B cell (primary cell): Measurements from ENCODE around the gene BLOC1S3. TPM values are rescaled to one million over a fixed set of nuclear protein-coding genes. Genes with fewer than 3 reads are reported as not detected.

ENCODE experiments used
- ATAC-seq: fragments of 200-7000 bp; cut with Tn5 transposase; one replicate; pipeline ENCODE4 v1.10.0; 2021; ENCODE audit warnings: low read depth, mild to moderate bottlenecking, moderate number of reproducible peaks, moderate library complexity
- CTCF ChIA-PET: fragments of 350-600 bp; sonication (Branson Sonifier 250); formaldehyde crosslinking; loops from one replicate; lab custom pipeline; 2021; ENCODE audit warnings: antibody characterized with exemption, inconsistent platforms; lab: Charles Lee
- POLR2A ChIA-PET: fragments of 350-600 bp; sonication (Branson Sonifier 250); formaldehyde crosslinking; loops from one replicate; lab custom pipeline; 2021; ENCODE audit warnings: antibody characterized with exemption; lab: Charles Lee
- DNase-seq: peaks from one replicate; pipeline ENCODE4 v3.0.0; 2013
- H2AFZ ChIP-seq: 2 replicates; pipeline ENCODE4 v1.6.1; 2012; ENCODE audit warnings: mild to moderate bottlenecking, low read depth, low read length; ENCODE audit not compliant: insufficient read depth, poor library complexity, severe bottlenecking
- H3K27ac ChIP-seq, 2 donors: 1 replicate in 1 of 2; 2 replicates in 1 of 2; pipeline ENCODE4 v1.5.1; 2012 to 2013; ENCODE audit warnings: low read length in 2 of 2, mild to moderate bottlenecking in 2 of 2, moderate library complexity in 1 of 2
- H3K27me3 ChIP-seq, 4 experiments: fragments of 200-600 bp in 1 of 4; sonication (generic) in 1 of 4; replicated peaks in 1 of 4; 1 replicate in 2 of 4; 2 replicates in 2 of 4; pipeline versions ENCODE4 v1.6.1 to v1.7.0; 2013 to 2016; ENCODE audit warnings: low read length in 3 of 4, mild to moderate bottlenecking in 2 of 4, mixed read lengths in 1 of 4, moderate library complexity in 1 of 4; ENCODE audit not compliant: insufficient read depth in 4 of 4, control insufficient read depth in 3 of 4; ENCODE audit errors: control extremely low read depth in 1 of 4
- H3K36me3 ChIP-seq, 2 experiments: replicated peaks in 1 of 2; 1 replicate in 1 of 2; 2 replicates in 1 of 2; pipeline versions ENCODE4 v1.6.1 to v1.7.1; 2013; ENCODE audit warnings: low read length in 1 of 2; ENCODE audit not compliant: insufficient read depth in 2 of 2, control insufficient read depth in 1 of 2; ENCODE audit errors: control extremely low read depth in 1 of 2, extremely low read depth in 1 of 2
- H3K4me1 ChIP-seq, 2 donors: fragments of 200-600 bp in 1 of 2; sonication (generic) in 1 of 2; 1 replicate in 1 of 2; 2 replicates in 1 of 2; pipeline versions ENCODE4 v1.5.1 to v1.6.1; 2013 to 2017; ENCODE audit warnings: low read length in 2 of 2; ENCODE audit not compliant: control insufficient read depth in 2 of 2, insufficient read depth in 2 of 2
- H3K4me2 ChIP-seq: replicated peaks from 2 replicates; pipeline ENCODE3; 2012; ENCODE audit warnings: mild to moderate bottlenecking, low read depth, low read length; ENCODE audit not compliant: poor library complexity, severe bottlenecking
- H3K4me3 ChIP-seq, 5 experiments: fragments of 200-600 bp in 1 of 5; sonication (generic) in 1 of 5; 1 replicate in 3 of 5; 2 replicates in 2 of 5; pipeline versions ENCODE4 v1.5.1 to v1.7.0; 2011 to 2016; ENCODE audit warnings: low read length in 4 of 5, mild to moderate bottlenecking in 4 of 5, low read depth in 2 of 5, control low read depth in 1 of 5, moderate library complexity in 1 of 5; ENCODE audit not compliant: insufficient read depth in 1 of 5; ENCODE audit errors: control extremely low read depth in 1 of 5, extremely low read depth in 1 of 5
- H3K79me2 ChIP-seq: fragments of 200-600 bp; sonication (generic); one replicate; pipeline ENCODE4 v1.6.0; 2016; ENCODE audit warnings: low read length; ENCODE audit not compliant: control insufficient read depth, insufficient read depth
- H3K9ac ChIP-seq: fragments of 200-600 bp; sonication (generic); 2 replicates; pipeline ENCODE4 v1.6.1; 2017; ENCODE audit warnings: mild to moderate bottlenecking, low read length, moderate library complexity
- H3K9me3 ChIP-seq, 3 donors: one replicate each; pipeline versions ENCODE4 v1.6.1 to v1.7.1; 2013; ENCODE audit warnings: low read length in 2 of 3; ENCODE audit not compliant: control insufficient read depth in 2 of 3, insufficient read depth in 1 of 3; ENCODE audit errors: control extremely low read depth in 1 of 3
- H4K20me1 ChIP-seq: 2 replicates; pipeline ENCODE4 v1.6.0; 2012; ENCODE audit warnings: mild to moderate bottlenecking, low read length; ENCODE audit not compliant: insufficient read depth, control insufficient read depth, poor library complexity, severe bottlenecking
- H3K27ac Mint-ChIP-seq: one replicate; pipeline ENCODE4 v1.8.0; 2021; ENCODE audit warnings: mixed read lengths
- H3K27me3 Mint-ChIP-seq: one replicate; pipeline ENCODE4 v1.8.0; 2021; ENCODE audit warnings: mixed read lengths
- H3K4me1 Mint-ChIP-seq: one replicate; pipeline ENCODE4 v1.8.0; 2021; ENCODE audit warnings: mixed read lengths
- H3K4me3 Mint-ChIP-seq: one replicate; pipeline ENCODE4 v1.8.0; 2021; ENCODE audit warnings: mixed read lengths
- H3K9me3 Mint-ChIP-seq: one replicate; pipeline ENCODE4 v1.8.0; 2022; ENCODE audit warnings: mixed read lengths; ENCODE audit not compliant: insufficient read depth
- CTCF ChIP-seq: fragments of 200-600 bp; IDR thresholded peaks from one replicate; pipeline ENCODE4 v1.8.0; 2022; ENCODE audit warnings: antibody characterized with exemption, mild to moderate bottlenecking
- EZH2 ChIP-seq: IDR thresholded peaks from 2 replicates; pipeline ENCODE4 v1.6.1; 2012; ENCODE audit warnings: borderline replicate concordance, low read depth, mild to moderate bottlenecking, moderate library complexity, low read length; ENCODE audit not compliant: insufficient read depth, poor library complexity, severe bottlenecking
- WGBS: methylation state at CpG from one replicate; pipeline ENCODE4 v1.1.5; 2013; ENCODE audit warnings: missing lambda C conversion rate; ENCODE audit not compliant: insufficient coverage; 5-methylcytosine and 5-hydroxymethylcytosine counted together
- intact Hi-C: fragments of 100-400 bp; cut with micrococcal nuclease; formaldehyde crosslinking; loops from one replicate; pipeline ENCODE4 v1.10.0; 2022
- polyA plus RNA-seq: library from polyadenylated mRNA; depleted of rRNA; stranded (reverse); fragments of >200 nt; gene quantifications from 2 replicates; pipeline ENCODE4 v1.2.3, GENCODE V29; 2012
- total RNA-seq, 2 donors: library from RNA; stranded (reverse); fragments of 120-200 nt in 1 of 2; gene quantifications; 1 replicate in 1 of 2; 2 replicates in 1 of 2; pipeline versions ENCODE4 v1.2.3 to v1.2.4, GENCODE V29; 2013 to 2022

The BLOC1S3 gene
- total and polyA plus RNA-seq, 2 donors (not counting 1 experiment from before 2014, with no cell fraction given): 7.2 to 21.1 TPM

- Histone ChIP-seq H3K4me1 (peaks cover 4 to 5% of the 10 kb centered on the region in 2 donors), H4K20me1 (no peaks in the 10 kb centered on the region), H3K36me3 (no peaks in the 10 kb centered on the region), H3K79me2 (no peaks in the 10 kb centered on the region), H3K4me2 (no peak overlapping the region), H3K4me3 (no peak overlapping the region), H3K27ac (no peak overlapping the region), H3K27me3 (no peaks in the 10 kb centered on the region), H3K9ac (no peak overlapping the region), H2AFZ (no peak overlapping the region), H3K9me3 (peaks cover 0 to 2% (median 0%) of the 10 kb centered on the region in 3 donors)
- WGBS: 100% methylated on average over 3 of the region's 4 CpGs
- ChIA-PET CTCF (no interaction called here), POLR2A (interaction anchor here (0.5 kb wide), 1 partner anchor 441 kb away, joined by 3 read pairs; no protein-coding TSS in a partner anchor)
- intact Hi-C loops: no loop called here
- TF ChIP-seq EZH2 (no peak), CTCF (no peak)
- Mint-ChIP-seq H3K4me3 (no peak overlapping the region), H3K27me3 (no peaks in the 10 kb centered on the region), H3K4me1 (peaks cover 6% of the 10 kb centered on the region), H3K27ac (no peak overlapping the region), H3K9me3 (no peaks in the 10 kb centered on the region)
- ATAC-seq: no peak
- no peak for DNase-seq
Measured at GRCh38 chr19:45191375-45191774, 12.8 kb downstream of the BLOC1S3 start.

- no peak overlapping the region for H3K27ac Mint-ChIP-seq
- H4K20me1 ChIP-seq: no peaks in the 10 kb centered on the region
- H3K9me3 ChIP-seq: no peaks in the 10 kb centered on the region
- intact Hi-C loops: no loop called here
- H3K27me3 ChIP-seq: no peaks in the 10 kb centered on the region
- H3K9ac ChIP-seq: no peak overlapping the region
- H3K9me3 Mint-ChIP-seq: no peaks in the 10 kb centered on the region
- WGBS: 92% methylated on average over 6 of the region's 6 CpGs
- POLR2A ChIA-PET: no interaction called here
- no peak overlapping the region for H3K4me2 ChIP-seq
- TF ChIP-seq CTCF: no peak
- no peak for TF ChIP-seq EZH2
- no peak overlapping the region for H3K4me3 Mint-ChIP-seq
- CTCF ChIA-PET: no interaction called here
- H3K79me2 ChIP-seq: no peaks in the 10 kb centered on the region
- no peak overlapping the region for H3K27ac ChIP-seq
- no peak for DNase-seq
- H3K27me3 Mint-ChIP-seq: peaks cover 4% of the 10 kb centered on the region
- no peak overlapping the region for H2AFZ ChIP-seq
- ATAC-seq: no peak
- H3K4me1 ChIP-seq: no peaks in the 10 kb centered on the region
- no peaks in the 10 kb centered on the region for H3K36me3 ChIP-seq
- H3K4me3 ChIP-seq: no peak overlapping the region
- no peaks in the 10 kb centered on the region for H3K4me1 Mint-ChIP-seq
Measured at GRCh38 chr19:45195764-45196163, 17.2 kb downstream of the BLOC1S3 start.
